GM12878 (cell line): Measurements from ENCODE around the gene IL19. TPM values are rescaled to one million over a fixed set of nuclear protein-coding genes. Genes with fewer than 3 reads are reported as not detected.

ENCODE experiments used
- ATF3 ChIP-seq: IDR thresholded peaks from 2 replicates; pipeline ENCODE4 v1.6.1; 2011; ENCODE audit warnings: low read depth, mild to moderate bottlenecking, low read length, moderate library complexity, borderline replicate concordance; ENCODE audit errors: extremely low read depth
- E2F4 ChIP-seq: IDR thresholded peaks from 2 replicates; pipeline ENCODE4 v1.6.1; 2012; ENCODE audit warnings: low read depth, low read length, improper control_type of control experiment
- IRF3 ChIP-seq: fragments of 450-650 bp; IDR thresholded peaks from 2 replicates; pipeline ENCODE4 v1.6.1; 2014; ENCODE audit warnings: mild to moderate bottlenecking
- NR2F1 ChIP-seq: fragments of 450-650 bp; conservative IDR thresholded peaks from 2 replicates; pipeline ENCODE4 v1.6.1; 2017; ENCODE audit warnings: mild to moderate bottlenecking
- TARDBP ChIP-seq: IDR thresholded peaks from 2 replicates; pipeline ENCODE4 v1.6.1; 2016; ENCODE audit warnings: borderline replicate concordance
- ZNF592 ChIP-seq: fragments of 450-650 bp; IDR thresholded peaks from 2 replicates; pipeline ENCODE4 v1.6.1; 2017; ENCODE audit warnings: mild to moderate bottlenecking, moderate library complexity
- polyA plus RNA-seq, 11 experiments: library from polyadenylated mRNA; depleted of rRNA in 4 of 11; unstranded in 6 of 11; stranded (reverse) in 5 of 11; fragments of >200 nt; fragmentation: Nextera tagmentation in 4 of 11; fragmentation: Illumina TruSeq in 1 of 11; extraction: Ambion mirVana in 4 of 11; extraction: Trizol in 1 of 11; gene quantifications; 1 replicate in 1 of 11; 2 replicates in 10 of 11; pipeline versions ENCODE4 v1.2.1 to v1.2.3, GENCODE V29; 2011 to 2016; ENCODE audit warnings: inconsistent platforms in 2 of 11, missing spikeins in 2 of 11, low read depth in 1 of 11
- total RNA-seq, 4 experiments: library from RNA; depleted of rRNA in 3 of 4; stranded (reverse); fragments of >200 nt in 3 of 4; fragmentation: Illumina TruSeq in 1 of 4; extraction: Trizol in 1 of 4; gene quantifications; 2 replicates each; pipeline versions ENCODE4 v1.2.1 to v1.2.3, GENCODE V29; 2013 to 2021

Gene IL19
- total and polyA plus RNA-seq, 10 of the 15 experiments (the other 5 are each of a cell fraction or from before 2014, with no cell fraction given): 0.10 to 0.73 (median 0.28) TPM; not detected in 6

- TF ChIP-seq ZNF592: no peak
- no peak for TF ChIP-seq IRF3
- TF ChIP-seq ATF3: no peak
- TF ChIP-seq E2F4: no peak
- no peak for TF ChIP-seq NR2F1
- no peak for TF ChIP-seq TARDBP
Measured at GRCh38 chr1:206735553-206736031, 35.0 kb upstream of the IL19 start (continued).
